ENCODE data around the gene ANKRD17.

DNA sequence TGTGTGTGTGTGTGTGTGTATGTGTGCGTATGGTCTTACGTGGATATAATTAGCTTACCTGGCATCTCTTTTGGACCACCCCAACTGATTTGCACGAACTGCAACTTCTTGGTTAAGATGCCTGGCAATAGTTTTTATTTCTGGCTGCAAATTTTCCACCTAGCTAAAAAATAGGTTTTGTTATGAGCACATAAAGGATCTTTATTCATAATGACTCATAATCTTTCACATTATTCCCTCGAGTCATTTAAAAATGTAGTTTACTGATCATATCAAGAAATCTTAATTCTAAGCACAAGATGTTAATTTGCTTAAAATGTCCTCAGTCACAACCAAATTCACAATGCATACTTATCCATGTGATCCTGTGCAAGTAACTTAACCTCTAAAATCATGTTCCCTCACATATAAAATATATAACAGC, 190.6 kb downstream of the ANKRD17 start:
- no peak for TF ChIP-seq EP300 (IDR thresholded peaks at IDR 0.05)
- TF ChIP-seq CTCF (IDR thresholded peaks at IDR 0.05) = no peak
